CMK (cell line): ENCODE measurements around the gene MFNG.

ENCODE experiments used
- DNase-seq: peaks from one replicate; pipeline ENCODE4 v3.0.0-alpha.2; 2010; ENCODE audit warnings: low read depth

MFNG gene

GRCh38 chr22:37492428-37493344, 6.5 kb upstream of the MFNG start:
- no peak for DNase-seq

- no peak for DNase-seq
Measured at GRCh38 chr22:37491559-37492427, 5.6 kb upstream of the MFNG start.

GRCh38 chr22:37491106-37491505, 4.9 kb upstream of the MFNG start:
- no peak for DNase-seq

DNA sequence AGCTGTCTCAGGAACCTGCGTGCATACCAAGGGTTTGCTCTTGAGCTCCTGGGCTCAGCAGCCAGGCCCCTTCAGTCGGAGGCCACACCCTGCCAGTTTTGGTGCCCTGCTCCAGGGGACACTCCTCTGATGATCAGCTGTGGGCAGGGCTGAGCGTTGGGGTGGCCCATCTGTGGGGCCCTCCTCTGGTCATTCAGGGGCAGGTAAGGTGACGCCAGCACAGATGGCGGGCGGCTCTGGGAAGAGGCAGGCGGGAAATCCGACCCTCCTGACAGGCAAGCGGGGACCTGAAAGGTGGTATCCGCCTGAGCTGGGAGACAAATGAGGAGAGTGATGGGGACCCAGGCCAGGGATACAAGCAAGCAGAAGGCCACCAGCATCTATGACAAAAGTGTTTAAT, 3.8 kb upstream of the MFNG start:
- DNase-seq, result no peak

DNA sequence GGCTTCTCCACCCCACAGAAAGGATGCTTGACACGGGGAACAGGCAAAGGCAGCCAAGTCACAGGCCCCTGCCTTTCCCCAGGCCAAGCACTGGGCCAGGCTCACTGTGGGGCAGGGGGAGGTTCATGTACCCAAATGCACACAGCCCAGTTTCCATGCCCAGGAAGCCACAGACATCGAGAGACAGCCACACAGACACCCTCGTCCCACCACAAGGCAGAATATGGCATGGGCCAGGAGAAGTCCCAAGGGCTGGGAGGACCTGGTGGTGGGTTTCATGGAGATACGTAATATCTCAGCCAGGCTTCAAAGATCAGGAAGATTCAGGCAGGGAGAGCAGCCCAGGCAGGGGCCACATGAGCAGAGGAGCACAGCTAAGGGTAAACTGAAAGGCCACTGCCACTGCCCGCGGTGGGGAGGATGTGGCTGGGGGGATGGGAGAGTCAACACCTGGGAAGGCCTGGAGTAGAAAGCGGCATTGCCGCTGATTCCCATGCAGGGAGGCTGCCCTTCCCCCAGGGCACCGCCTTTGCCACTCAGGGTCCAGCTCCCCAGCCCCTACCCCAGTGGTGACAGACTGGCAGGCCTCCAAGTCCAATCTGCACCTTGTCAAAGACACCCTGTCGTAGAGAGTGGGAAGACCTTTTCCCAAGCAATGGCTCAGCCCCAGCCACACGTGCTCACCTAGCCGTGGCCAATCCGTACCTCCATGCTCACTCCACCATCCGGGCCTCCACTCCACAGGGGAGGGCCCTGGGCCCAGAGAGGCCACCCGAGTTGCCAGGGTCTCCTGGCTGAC, 2.4 kb upstream of the MFNG start:
- DNase-seq, result no peak

- no peak for DNase-seq
Measured at GRCh38 chr22:37487571-37487970, 1.4 kb upstream of the MFNG start.

GRCh38 chr22:37487129-37487528, 945 bp upstream of the MFNG start:
- no peak for DNase-seq

GRCh38 chr22:37485395-37486223, 575 bp downstream of the MFNG start:
- DNase-seq, result no peak

GRCh38 chr22:37484480-37485394, 1.4 kb downstream of the MFNG start:
- peak; percentile 97 for DNase-seq

DNA sequence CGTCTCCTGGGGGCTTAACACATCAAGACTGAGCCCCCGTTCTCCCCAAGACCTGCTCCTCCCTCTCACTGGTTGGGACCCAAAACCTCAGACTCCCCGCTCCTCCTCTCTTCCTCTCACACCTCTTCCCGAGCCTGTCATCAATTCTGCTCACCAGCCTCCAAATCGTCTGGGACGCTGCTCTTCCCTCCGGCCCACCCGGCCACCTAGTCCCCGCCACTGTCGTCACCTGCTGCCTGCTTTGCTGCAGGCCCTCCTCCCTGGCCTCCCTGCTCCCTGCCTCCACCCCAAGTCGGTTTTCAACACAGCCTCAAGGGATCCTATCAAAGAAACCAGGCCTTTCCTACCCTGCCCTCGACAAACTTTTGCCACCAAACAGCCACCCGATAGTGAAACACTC, 3.1 kb downstream of the MFNG start:
- DNase-seq, result no peak

DNA sequence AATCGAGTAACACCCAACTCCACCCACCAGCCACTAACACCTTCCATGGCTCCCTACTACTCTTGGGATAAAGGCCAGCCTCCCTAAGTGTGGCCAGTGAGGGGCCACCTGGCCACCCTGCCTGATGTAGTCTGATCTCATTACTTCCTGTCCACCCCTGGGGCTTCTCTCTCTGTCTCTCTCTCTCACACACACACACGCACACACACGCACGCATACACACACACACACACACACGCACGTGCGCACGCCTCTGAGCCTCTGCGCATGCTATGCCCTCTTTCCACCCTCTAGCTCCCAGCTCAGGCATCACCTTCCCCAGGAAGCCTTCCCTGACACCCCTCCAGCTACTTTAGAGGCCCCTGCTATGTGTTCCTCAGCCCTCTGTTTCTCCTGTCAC, 3.9 kb downstream of the MFNG start:
- no peak for DNase-seq

DNA sequence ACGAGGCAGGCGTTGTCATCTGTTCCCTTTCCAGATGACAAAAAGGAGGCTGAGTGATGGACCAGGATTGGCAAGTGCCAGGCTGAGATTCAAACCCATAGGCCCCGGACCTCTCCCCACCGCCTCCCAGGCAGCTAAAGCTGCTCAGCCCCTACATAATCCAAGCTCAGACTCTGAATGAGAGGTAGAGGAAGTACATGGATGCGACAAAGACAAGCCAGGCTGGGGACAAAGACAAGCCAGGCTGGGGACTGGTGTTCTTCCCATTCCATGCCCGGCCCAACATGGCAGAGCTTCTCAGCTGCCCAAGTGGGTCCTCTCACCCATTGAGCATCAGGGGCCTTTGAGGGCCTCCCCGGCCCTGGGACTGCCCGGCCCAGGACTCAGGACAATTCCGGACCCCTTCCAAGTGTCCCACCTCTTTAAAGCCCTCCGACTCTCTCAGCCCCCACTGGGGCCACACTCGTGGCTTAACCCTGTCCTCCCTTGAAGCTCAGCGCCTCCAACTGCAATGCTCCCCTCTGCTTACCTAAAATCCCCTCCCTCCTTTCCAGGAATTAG, 4.8 kb downstream of the MFNG start:
- DNase-seq, result no peak

DNA sequence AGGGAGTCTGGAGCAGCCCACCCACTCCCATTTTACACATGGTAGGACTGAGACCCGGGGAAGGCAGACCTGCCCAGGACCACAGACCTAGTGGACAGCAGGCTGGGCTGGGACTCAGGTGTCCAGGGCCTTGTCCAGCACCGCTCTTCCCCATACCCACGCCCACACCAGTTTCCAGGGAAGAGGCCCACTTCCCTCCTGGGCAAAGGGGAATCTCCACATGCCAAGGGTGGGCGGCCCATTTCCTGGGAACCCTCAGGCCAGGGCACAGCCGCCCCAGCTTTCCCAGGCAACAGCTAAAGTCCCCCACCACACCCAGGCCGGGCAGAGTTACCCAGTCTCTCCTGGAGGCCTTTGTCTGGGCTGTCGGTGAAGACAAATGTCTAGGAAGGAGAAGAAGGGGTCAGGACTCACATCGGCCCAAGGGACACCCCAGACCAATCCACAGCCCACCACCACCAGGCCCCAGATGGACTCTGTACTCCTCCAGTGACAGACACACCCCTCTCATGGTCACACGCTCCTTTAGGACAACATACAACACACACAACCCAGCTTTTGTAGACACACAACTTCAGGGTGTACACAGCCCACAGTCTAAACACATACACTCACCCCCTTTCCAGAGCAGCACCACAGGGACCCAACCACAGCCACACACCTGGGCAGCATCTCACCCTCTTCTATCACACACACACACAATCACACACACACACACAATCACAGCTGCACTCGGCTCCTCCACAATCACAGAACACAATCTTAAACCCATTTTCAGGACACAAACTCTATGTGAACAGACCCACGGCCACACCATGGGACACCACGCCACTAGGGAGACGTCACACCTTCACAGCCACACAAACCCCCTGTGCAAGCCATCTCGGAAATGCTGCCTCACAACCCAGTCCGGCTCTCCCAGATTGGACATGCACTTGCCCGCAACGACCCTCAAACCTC, 5.5 kb downstream of the MFNG start:
- DNase-seq, result no peak

DNA sequence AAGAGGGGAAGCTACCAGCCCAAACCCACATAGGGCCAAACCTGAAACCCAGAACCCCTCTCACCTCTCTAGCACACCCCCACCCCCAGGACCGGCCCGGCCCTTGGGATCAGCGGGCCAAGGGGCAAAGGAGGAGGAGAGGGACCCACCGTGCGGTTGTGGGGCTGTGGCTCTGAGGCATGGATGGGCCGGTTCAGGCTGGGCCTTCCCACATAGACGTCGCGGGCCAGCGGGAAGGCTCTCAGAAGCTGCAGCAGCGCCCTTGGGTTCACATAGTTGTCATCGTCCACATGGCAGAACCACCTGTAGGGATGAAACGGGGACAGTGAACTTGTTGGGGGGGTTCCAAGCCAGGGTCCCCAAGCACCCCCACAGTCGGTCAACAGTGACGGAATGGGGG, 7.0 kb downstream of the MFNG start:
- DNase-seq, result no peak

- no peak for DNase-seq
Measured at GRCh38 chr22:37476389-37477329, 9.5 kb downstream of the MFNG start.

- no peak for DNase-seq
Measured at GRCh38 chr22:37474447-37475090, 11.6 kb downstream of the MFNG start.

DNA sequence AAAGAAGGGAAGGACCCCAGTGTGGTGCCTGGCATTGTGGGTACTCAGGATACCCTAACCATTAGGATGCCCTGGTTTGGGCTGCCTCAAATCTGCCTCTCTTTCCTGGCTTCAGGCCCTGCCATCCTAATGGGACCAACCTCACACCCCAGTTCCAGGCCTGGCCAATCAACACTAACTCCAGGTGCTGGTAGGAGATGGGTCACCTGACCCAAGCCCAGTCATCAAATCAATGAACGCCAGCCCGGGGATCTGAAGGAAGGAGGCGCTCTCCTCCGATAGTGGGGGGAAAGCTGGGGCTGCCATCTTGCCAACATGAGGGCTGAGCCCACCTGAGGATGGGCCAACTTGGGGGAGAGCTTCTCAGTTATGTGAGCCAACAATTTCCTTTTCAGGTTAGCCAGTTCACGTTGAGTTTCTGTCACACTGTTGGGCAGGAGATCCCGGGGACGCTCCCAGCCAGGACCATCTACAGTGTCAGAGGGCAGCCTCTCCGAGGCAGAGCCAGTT, 12.7 kb downstream of the MFNG start:
- no peak for DNase-seq
